DOHH2 (cell line): Measurements from ENCODE around the gene CSNK2A2.

Source experiments
- CTCF ChIP-seq: fragments of 200-600 bp; sonication (generic); IDR thresholded peaks from one replicate; pipeline ENCODE4 v1.5.1; 2014; ENCODE audit warnings: antibody characterized with exemption, mild to moderate bottlenecking, low read depth, low read length; ENCODE audit not compliant: poor library complexity, severe bottlenecking
- EZH2phosphoT487 ChIP-seq: fragments of 200-600 bp; sonication (generic); IDR thresholded peaks from 2 replicates; pipeline ENCODE4 v1.6.1; 2017; ENCODE audit warnings: borderline replicate concordance, mild to moderate bottlenecking, antibody characterized with exemption, low read length, moderate library complexity, mixed read lengths

DNA sequence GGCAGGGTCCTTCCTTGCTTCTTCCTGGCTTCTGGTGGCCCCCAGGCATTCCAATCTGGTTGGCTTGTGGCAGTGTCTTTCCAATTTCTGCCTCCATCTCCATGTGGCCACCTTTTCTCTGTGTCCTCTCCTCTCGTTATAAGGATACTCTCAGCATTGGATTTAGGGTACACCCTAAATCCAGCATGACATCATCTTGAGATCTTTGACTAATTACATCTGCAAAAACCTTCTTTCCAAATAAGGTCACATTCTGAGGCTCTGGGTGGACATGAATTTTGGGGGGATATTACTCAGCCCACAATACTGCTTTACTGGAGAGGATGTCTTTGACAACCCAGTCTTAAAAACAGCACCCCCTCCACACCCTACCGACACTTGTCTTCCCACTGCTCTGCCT is 49.8 kb downstream of the CSNK2A2 start:
- no peak for TF ChIP-seq EZH2phosphoT487
- no peak for TF ChIP-seq CTCF
